T-helper 2 cell treated with Interferon-gamma antibody and Interleukin-4, amounts not matched to agents 100 ng/mL and 5 ng/mL, for 36 hours (primary cell): ENCODE results near the gene PUS10. TPM values are rescaled to one million over a fixed set of nuclear protein-coding genes. Genes with fewer than 3 reads are reported as not detected.
"Not testable (repeated sequence)": the region's sequence is repeated elsewhere in the genome, so short reads cannot be mapped to it uniquely, and the experiment has no call there.

Experiments
- intact Hi-C: fragments of 100-400 bp; cut with micrococcal nuclease; formaldehyde crosslinking; loops from one replicate; pipeline ENCODE4 v1.15.1; 2023
- total RNA-seq: library from RNA; stranded (reverse); gene quantifications from 2 replicates; pipeline ENCODE4 v1.2.3, GENCODE V29; 2022

Gene PUS10, protein sequence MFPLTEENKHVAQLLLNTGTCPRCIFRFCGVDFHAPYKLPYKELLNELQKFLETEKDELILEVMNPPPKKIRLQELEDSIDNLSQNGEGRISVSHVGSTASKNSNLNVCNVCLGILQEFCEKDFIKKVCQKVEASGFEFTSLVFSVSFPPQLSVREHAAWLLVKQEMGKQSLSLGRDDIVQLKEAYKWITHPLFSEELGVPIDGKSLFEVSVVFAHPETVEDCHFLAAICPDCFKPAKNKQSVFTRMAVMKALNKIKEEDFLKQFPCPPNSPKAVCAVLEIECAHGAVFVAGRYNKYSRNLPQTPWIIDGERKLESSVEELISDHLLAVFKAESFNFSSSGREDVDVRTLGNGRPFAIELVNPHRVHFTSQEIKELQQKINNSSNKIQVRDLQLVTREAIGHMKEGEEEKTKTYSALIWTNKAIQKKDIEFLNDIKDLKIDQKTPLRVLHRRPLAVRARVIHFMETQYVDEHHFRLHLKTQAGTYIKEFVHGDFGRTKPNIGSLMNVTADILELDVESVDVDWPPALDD
- 6.1 and 7.6 TPM in 2 replicates for total RNA-seq

DNA sequence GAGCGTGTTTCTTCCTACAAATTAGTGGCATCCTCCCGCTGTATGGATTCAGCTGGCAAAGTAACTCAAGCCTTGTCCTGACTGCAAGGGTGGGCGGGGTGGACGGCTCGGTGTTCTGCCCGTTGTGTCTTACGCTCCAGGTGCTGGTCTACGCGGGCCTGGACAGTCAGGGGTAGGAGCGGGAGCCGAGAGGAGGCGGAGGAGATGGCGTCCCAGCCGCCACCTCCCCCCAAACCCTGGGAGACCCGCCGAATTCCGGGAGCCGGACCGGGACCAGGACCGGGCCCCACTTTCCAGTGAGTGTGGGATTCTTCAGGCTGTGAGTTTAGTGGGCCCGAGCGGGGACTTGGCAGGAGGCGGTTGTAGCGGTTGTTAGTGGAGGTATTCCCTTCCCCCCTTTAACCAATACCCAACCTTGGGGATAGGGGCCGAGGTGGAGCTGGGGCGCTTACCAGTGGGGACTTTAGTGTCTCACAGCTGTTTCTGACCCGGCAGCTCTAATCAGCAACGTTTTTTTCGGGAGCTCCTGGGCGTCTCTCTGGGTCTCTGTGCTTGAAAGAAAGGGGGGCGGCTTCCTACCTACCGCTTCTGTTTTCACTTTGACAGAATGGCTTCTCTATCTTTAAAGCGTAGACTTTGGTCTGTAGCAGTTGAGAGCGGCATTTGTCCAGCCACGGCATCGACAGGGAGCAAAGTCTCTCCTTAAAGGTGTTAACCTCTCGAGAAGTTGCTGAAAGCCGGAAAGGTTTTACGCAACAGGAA is at the start of gene PUS10, which contains the start of gene PEX13:
Gene PUS10 (minus strand): TSS at position 700 of the 762 bp plus-strand sequence. CDS start 6,365 bp downstream, outside the sequence.
Gene PEX13 (plus strand): TSS at position 165 of the 762 bp plus-strand sequence. CDS start 40 bp downstream, at position 205.
- intact Hi-C loops: loop anchor here (1.0 to 5.0 kb wide), 8 partner anchors 48 to 1690 kb away; partner anchors contain the start of genes CCT4, EHBP1, PAPOLG and REL

DNA sequence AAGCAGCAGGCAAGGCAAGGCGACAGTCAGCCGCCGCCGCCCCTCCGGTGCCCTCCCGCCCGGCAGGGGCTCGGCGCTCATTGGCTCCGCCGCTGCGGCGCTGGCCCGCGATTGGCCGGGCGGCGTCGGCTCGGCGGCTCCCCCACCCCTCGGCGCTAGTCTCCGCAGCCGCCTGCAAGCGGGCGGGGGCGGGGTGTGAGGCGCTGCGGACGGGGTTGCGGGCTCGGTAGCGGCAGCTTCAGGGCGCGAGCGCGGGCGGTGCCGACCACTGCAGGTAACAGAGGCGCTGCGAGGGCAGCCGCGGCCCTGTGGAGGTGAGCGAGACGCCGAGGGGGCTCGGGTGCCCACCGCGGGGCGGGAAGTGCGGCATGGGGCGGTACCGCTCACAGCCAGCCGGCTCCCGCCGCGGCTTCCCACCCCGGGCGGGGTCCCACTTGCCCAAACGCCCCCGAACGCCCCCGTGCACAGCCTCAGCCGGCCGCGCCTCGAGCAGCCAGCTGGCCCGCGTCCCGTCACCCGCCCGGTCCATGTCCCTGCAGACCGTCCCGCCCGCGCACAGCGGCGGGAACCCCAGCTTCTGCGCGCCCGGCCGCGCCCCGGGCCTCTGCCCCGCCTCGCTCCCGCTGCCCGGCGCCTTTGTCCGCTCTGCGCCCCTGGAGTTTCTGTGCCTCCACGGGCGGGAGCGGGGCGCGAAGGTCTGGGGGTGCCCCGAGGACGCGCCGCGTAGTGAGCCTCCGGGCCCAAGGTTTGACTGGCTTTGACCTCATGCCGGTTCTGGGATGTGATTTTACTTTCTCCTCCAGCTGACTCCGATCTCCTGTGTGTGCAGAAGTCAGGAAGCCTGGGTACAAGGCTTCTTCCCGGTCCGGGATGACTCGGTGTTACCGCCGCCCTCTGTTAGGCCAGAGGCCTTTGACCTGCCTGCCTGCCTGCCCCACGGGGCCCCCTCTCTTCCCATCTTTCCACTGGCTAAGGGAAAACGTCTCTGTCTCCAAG is 48.0 kb upstream of the PUS10 start, which contains the start of gene SANBR:
Gene SANBR (plus strand): TSS at position 158 of the 996 bp plus-strand sequence. CDS start 4,480 bp downstream, outside the sequence.
- intact Hi-C loops: loop anchor here (1.0 to 10.0 kb wide), 6 partner anchors 49 to 409 kb away; partner anchors contain the start of genes PAPOLG, PEX13, REL and USP34

DNA sequence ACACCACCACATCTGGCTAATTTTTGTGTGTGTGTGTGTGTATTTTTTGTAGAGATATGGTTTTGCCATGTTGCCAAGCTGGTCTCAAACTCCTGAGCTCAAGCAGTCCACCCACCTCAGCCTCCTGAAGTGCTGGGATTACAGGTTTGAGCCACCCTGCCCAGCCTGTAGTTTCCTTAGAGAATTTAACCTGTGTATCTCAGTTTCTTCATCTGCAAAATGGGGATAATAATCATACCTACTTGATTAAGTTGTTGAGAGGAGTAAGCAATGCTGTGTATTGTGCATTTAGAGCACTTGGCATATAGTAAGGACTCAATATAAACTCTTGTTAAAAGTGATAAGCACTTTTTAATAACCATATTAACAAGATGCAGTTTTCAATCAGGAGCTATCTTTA is 41.3 kb upstream of the PUS10 start:
- intact Hi-C loops: no loop called here

DNA sequence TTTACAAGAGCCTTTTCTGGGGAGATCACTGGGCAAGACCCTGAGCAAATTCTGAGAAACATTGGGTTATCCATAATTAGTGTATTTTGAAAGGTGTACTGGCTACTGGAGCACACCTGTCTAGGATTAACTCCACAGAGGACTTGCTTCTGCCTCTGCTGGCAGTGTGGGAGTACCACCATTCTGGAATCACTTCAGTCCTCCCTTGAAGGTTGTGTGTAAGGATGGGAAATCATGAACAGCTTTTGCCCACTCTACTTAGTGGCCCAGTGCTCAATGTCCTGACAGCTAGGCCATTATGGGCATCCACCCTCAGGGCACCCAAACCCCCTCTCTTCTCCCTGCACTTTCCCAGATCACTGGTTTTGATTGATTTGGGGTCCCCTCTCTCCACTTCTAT is 39.5 kb upstream of the PUS10 start:
- intact Hi-C loops: no loop called here

DNA sequence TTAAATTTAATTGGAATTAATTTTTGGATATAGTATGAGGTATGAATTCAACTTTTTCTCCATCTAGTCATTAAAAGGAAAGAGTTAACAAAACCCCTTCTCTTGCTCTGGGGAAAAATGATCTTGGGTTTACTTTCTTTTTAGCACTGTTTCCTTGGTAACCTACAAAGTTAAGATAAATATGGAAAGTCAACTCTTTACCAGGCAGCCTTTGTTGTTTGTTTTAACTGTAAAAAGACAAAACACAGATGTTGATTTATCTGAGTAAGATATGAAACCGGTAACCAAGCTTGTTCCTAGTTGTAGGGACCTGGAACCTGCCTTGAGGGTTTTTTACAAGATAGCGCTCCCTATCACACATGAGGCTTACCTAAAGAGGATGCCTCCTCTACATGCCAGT is 37.5 kb upstream of the PUS10 start:
- intact Hi-C loops: no loop called here

DNA sequence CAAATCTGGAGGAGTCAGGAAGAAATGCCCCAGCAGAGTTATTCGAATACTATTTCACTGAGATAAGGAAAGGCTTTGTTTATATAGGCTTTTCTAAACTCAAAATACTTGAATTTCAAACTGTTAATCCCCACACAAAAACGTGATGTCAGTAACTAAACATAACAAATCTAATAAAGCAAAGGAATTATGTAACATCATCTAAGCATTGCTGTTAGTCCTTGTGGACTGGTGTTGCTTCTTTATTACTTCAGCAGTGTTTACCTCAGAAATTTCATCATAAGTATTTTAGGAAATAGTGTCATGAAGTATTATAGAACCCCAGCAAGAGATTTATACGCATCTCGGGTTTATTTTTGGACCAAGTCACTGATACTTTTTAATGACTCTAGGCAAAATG is 27.9 kb upstream of the PUS10 start:
- intact Hi-C loops: no loop called here

DNA sequence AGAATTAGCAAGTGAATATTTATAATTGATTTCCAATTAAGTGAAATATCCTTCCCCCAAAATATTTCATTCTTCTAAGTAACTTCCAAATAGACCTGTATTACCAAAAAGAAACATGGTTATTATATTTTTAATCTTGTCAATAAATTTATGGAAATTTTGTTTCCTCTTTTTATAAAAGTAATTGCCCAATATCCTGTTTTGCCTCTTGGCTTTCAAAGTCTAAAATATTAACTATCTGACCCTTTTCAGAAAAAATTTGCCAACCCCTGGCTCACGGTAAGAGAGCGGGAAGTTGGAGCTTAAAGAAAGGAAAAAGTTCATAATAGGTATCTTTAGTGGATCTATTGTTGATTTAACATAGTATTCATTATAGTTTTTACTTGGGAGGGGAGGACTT is 27.2 kb upstream of the PUS10 start:
- intact Hi-C loops: no loop called here

DNA sequence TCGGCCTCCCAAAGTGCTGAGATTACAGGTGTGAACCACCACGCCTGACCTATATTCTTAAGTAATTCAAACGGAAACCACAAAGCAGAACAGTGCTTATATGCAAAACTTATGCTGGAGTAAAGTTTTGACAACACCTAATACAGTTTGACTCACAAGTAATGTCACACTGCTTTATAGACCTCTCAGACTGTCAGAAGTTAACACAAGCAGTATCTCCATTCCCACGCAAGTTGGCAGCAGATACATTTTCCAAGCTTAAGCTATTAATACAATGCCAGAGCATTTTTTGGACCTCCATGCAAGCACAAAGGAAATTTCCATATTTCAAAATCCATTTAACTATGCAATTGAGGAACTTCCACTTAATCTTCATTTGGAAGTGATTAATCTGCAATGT is 26.6 kb upstream of the PUS10 start:
- intact Hi-C loops: no loop called here

DNA sequence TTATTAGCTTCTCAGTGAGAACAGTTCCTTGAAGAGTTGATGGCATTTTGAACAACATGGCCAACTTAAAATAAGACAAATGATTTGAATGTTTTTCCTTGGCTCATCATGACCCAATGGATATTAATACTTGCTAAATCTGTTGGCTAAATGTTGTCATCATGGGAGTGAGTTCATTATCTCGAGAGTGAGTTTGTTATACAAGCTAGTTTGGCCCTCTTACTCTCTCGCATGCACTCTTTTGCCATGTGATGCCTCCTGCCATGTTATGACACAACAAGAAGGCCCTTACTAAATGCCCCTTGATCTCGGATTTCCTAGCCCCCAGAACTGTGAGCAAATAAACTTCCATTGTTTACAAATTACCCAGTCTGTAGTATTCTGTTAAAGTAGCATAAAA is 24.8 kb upstream of the PUS10 start:
- intact Hi-C loops: no loop called here

DNA sequence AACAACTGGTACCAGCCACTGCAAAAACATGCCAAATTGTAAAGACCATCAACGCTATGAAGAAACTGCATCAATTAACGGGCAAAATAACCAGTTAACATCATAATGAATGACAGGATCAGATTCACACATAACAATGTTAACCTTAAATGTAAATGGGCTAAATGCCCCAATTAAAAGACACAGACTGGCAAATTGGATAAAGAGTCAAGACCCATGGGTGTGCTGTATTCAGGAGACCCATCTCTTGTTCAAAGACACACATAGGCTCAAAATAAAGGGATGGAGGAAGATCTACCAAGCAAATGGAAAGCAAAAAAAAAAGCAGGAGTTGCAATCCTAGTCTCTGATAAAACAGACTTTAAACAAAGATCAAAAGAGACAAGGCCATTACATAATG is 18.6 kb upstream of the PUS10 start:
- intact Hi-C loops: not testable (repeated sequence)

DNA sequence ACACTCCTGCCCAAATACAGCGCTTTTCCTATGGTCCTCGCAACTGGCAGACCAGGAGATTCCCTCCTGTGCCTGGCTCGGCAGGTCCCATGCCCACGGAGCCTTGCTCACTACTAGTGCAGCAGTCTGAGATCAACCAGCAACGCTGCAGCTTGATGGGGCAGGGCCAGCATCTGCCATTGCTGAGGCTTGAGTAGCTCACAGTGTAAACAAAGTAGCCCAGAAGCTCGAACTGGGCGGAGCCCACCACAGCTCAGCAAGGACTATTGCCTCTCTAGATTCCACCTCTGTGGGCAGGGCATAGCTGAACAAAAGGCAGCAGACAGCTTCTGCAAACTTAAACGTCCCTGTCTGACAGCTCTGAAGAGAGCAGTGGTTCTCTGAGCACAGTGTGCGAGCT is 16.5 kb upstream of the PUS10 start:
- intact Hi-C loops: not testable (repeated sequence)

DNA sequence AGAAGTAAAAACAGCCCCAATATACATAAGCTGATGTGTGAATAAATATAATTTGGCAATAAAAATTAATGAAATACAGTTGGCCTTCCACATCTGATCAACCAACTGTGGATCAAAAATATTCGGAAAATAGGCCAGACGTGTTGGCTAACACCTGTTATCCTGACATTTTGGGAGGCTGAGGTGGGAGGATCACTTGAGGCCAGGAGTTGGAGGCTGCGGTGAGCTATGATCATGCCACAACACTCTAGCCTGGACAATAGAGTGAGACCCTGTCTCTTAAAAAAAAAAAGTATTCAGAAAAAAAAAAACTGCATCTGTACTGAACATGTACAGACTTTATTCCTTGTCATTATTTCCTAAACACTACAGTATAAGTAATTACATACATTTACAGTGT is 11.5 kb upstream of the PUS10 start:
- intact Hi-C loops: no loop called here

DNA sequence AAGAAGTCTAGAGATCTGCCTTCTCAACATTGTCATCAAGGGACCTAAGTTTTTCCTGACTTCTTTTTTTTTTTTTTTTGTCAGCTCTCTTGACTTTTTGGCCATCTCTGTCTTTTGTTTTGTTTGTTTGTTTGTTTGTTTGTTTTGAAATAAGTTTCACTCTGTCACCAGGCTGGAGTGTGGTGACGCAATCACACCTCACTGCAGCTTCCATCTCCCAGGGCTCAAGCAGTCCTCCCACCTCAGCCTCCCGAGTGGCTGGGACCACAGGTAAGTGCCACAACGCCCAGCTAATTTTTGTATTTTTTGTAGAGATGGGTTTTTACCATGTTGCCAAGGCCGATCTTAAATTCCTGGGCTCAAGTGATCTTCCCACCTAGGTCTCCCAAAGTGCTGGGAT is 5.6 kb upstream of the PUS10 start:
- intact Hi-C loops: no loop called here

DNA sequence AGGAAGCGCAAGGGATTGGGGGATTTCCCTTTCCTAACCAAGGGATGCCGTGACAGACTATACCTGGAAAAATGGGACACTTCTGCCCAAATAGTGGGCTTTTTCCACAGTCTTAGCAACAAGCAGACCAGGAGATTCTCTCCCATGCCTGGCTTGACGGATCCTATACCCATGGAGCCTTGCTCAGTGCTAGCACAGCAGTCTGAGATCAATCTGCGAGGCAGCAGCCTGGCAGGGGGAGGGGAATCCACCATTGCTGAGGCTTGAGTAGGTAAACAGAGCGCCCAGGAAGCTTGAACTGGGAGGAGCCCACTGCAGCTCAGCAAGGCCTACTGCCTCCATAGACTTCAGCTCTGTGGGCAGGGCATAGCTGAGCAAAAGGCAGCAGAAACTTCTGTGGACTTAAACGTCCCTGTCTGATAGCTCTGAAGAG is 3.2 kb upstream of the PUS10 start:
- intact Hi-C loops: no loop called here

DNA sequence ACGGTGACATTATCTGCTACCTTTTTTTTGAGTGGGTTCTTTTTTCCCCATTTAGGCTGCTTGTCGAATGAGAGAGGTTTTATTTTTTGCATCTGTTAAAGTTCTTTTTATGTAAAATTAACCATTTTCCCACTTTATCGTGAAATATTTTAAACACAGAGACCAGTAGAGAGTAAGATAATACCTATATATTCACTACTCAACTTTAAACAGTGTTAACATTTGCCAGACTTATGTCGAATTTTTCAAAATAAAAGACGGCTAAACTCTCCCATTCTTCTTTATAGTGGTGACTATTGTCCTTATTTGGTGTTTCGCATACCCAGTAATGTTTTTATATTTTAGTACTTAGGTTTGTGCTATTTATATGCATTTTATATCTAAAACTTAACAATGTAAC is 743 bp upstream of the PUS10 start:
- intact Hi-C loops: loop anchor here (1.0 to 5.0 kb wide), 5 partner anchors 262 to 1689 kb away; partner anchors contain the start of genes CCT4, EHBP1, PAPOLG and USP34

DNA sequence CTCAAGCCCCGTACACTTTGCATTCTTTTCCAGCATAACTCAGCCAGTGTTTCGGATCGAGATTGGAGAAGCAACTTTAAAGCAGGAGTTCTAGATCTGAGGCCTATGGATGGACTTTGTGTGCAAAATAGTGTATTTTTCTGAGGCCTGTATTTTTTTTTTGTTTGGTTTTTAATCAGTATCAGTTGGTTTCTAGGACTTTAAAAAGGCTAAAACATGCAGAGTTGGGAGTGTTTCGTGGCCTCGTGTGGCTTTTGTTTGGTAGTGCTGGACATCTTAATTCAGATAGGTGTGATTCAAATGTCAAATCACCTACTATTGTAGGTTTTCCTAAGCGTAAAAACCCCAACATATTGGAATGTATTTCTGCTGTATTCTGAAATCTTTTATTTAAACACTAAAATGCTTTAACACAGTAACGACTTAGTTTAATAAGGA is 282 bp upstream of the PUS10 start:
- intact Hi-C loops: loop anchor here (1.0 to 5.0 kb wide), 5 partner anchors 262 to 1689 kb away; partner anchors contain the start of genes CCT4, EHBP1, PAPOLG and USP34

DNA sequence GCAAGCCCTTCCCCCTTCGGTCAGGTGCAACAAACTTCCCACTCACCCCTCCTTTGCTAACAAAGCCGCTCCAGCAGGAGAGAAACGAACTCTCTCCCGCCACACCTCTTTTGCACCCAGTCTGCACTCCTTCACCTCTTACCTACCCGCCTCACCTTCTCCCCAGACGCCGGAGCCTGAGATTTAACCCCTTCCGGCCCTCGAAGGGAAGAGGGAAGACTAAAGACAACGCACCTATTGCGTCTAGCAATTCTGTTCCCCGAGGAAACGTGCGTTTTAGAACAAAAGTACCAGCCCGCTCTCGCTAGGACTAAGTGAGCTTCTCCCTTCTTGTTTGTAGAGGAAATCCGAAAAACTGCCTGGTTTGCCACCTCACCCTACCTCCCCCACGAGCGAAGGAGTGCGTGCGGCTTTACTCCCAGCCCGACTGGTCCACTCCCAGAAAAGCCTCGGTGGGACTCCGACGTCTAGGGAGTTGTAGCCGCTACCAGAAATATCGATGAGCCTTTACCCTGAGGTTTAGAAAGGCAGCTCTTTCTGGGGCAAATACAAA is 976 bp downstream of the PUS10 start:
- intact Hi-C loops: loop anchor here (1.0 to 5.0 kb wide), 7 partner anchors 48 to 1690 kb away; partner anchors contain the start of genes CCT4, EHBP1, REL and SANBR

DNA sequence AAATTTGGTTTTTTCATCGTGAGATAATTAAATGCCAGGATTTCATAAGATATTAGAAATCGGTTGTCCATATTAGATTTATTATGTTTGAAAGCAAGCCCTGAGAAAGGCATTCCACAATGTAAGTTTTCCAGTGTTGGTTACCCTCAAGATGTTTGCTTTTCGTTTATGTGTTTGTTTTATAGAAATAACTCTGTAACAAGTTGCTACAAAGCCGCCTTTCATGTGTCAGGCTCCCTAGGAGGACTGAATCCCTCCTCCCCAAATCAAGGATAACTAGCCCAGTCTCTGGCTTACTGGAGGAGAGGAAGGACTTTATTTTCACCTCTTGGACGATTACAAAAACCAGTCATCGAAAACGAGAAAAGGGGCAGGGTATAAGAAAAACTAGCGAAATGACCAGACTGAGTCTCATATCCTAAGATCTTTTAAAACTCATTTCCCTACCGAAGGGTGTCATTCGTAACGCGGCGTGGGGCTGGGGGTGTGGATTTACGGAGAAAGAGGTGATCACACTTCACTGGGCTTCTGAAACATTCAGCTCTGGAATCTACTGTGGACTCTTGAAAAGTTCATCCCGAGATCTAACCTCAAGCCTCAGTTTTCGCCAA is 1.6 kb downstream of the PUS10 start:
- intact Hi-C loops: loop anchor here (1.0 to 5.0 kb wide), 7 partner anchors 49 to 1691 kb away; partner anchors contain the start of genes CCT4, EHBP1, REL and SANBR

DNA sequence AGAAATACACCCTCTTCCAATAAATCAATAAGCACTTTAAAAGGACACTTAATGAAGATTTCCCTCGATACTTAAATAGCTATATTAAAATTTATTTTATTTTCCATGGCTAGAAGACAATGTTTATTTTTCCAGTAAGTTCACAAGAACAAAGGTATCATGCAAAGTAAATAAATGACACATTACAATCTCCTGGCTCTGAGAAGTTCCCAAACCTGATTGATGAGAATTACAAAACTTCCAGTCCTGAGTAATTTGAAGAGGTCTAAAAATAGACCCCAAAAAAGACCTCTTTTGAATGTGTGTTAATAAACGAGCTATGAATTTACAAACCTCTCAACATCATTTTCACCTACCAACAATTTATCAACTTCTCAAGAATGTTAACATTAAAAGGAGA is 2.1 kb downstream of the PUS10 start:
- intact Hi-C loops: loop anchor here (5.0 kb wide), 4 partner anchors 456 to 1691 kb away; partner anchors contain the start of genes CCT4, EHBP1, USP34 and XPO1
